Peyer's patch (tissue), 4 donors: Measurements from ENCODE around the gene STX1B.

ENCODE experiments used
- POLR2A ChIP-seq, 2 donors: fragments of 450-650 bp; IDR thresholded peaks; one replicate each; pipeline ENCODE4 v1.5.1; 2017; ENCODE audit warnings: antibody characterized with exemption in 2 of 2, mild to moderate bottlenecking in 2 of 2, moderate library complexity in 2 of 2
- TF ChIP-seq, protein P1 (sequence below), 6 experiments: fragments of 450-650 bp in 4 of 6; fragments of 200-600 bp in 2 of 6; sonication (generic) in 1 of 6; IDR thresholded peaks; one replicate each; pipeline ENCODE4 v1.5.1; 2017 to 2019; ENCODE audit warnings: antibody characterized with exemption in 6 of 6, mild to moderate bottlenecking in 3 of 6, moderate library complexity in 1 of 6

DNA sequence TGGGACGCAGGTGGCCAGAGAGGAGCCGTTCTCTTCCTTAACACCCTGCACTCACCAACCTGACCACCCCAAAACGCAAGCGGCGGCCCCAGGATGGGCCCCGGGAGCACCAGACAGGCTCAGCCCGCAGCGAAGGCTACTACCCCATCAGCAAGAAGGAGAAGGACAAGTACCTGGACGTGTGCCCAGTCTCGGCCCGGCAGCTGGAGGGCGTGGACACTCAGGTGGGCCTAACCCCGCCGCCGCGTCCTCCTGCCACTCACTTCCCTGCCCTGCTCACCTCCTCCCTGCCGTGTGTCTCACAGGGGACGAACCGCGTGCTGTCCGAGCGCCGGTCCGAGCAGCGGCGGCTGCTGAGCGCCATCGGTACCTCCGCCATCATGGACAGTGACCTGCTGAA lies 30.0 kb downstream of the STX1B start:
- TF ChIP-seq, protein P1, sequence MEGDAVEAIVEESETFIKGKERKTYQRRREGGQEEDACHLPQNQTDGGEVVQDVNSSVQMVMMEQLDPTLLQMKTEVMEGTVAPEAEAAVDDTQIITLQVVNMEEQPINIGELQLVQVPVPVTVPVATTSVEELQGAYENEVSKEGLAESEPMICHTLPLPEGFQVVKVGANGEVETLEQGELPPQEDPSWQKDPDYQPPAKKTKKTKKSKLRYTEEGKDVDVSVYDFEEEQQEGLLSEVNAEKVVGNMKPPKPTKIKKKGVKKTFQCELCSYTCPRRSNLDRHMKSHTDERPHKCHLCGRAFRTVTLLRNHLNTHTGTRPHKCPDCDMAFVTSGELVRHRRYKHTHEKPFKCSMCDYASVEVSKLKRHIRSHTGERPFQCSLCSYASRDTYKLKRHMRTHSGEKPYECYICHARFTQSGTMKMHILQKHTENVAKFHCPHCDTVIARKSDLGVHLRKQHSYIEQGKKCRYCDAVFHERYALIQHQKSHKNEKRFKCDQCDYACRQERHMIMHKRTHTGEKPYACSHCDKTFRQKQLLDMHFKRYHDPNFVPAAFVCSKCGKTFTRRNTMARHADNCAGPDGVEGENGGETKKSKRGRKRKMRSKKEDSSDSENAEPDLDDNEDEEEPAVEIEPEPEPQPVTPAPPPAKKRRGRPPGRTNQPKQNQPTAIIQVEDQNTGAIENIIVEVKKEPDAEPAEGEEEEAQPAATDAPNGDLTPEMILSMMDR (IDR thresholded peaks at IDR 0.05): no peak
- no peak for TF ChIP-seq POLR2A (IDR thresholded peaks at IDR 0.05)
